ENCODE data around the gene PALD1.

The PALD1 gene

DNA sequence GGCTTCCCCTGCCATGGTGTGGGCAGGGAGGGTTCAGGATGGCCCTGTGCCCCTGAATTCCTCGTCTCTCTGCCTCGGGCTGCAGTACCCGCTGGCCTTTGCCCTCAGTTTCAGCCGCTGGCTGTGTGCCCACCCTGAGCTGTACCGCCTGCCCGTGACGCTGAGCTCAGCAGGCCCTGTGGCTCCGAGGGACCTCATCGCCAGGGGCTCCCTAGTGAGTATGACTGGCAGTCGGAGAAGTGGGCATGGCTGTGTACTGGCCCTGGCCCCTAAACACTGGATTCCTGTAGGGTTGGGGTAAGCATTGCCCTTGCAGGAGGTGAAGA, 59.6 kb downstream of the PALD1 start:
- DNase-seq: no peak

DNA sequence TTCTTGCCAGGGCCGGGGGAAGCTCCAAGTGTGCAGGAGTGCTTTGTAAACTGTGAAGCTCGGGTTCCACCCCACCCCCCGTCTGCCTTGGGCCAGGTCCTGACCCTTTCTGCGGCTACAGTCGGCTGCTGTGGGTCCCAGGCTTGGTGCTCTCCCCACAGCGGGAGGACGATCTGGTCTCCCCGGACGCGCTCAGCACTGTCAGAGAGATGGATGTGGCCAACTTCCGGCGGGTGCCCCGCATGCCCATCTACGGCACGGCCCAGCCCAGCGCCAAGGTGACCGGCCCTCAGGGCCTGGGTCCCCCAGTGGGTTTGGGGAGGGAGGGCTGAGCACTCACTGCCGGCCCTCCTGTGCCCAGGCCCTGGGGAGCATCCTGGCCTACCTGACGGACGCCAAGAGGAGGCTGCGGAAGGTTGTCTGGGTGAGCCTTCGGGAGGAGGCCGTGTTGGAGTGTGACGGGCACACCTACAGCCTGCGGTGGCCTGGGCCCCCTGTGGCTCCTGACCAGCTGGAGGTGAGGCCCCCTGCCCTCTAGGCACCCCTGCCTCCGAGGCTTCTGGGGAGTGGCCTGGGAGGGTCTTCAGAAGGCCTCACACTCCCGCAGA, 60.3 kb downstream of the PALD1 start:
- DNase-seq: no peak

DNA sequence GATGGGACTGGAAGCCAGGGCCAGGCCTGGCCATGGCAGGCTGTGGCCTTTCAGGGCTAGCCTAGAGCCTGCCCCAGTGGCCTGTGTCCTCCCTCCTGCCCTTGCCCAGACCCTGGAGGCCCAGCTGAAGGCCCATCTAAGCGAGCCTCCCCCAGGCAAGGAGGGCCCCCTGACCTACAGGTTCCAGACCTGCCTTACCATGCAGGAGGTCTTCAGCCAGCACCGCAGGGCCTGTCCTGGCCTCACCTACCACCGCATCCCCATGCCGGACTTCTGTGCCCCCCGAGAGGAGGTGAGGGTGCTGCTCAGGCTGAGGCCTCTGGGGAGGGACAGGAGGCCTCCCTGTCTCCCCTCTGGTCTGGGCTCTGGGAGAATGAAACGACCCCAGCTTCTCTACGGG, 60.9 kb downstream of the PALD1 start:
- no peak for DNase-seq

DNA sequence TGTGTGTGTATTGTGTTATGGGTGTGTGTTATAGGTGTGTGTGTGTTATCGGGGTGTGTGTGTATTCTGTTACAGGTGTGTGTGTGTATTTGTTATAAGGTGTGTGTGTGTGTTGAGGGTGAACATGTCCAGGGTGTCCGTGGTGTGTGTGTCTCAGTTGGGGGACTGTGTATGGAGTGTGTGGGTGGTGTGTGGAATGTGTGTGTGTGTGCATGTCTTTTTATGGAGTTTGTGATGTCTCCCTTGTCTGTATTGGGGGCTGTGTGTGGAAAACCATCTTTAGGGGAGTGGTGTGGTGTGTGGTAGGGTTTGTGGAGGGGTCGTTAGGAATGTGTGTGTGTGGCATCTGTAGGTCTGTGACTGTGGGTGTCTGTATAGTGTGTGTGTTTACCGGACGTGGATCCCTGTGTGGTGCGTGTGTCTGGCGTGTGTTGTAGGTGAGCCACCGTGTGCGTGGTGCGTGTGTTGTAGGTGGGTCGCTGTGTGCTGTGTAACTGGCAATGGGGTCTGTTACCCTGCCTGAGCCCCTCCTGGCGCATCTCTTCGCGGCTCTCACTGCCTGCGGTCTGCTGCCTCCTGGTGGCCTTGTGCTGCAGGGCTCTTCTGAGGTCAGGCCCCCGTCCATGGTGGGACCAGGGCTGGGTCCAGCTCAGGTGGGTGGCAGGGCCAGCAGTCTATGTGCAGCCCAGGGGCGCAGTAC, 61.7 kb downstream of the PALD1 start:
- no peak for DNase-seq

DNA sequence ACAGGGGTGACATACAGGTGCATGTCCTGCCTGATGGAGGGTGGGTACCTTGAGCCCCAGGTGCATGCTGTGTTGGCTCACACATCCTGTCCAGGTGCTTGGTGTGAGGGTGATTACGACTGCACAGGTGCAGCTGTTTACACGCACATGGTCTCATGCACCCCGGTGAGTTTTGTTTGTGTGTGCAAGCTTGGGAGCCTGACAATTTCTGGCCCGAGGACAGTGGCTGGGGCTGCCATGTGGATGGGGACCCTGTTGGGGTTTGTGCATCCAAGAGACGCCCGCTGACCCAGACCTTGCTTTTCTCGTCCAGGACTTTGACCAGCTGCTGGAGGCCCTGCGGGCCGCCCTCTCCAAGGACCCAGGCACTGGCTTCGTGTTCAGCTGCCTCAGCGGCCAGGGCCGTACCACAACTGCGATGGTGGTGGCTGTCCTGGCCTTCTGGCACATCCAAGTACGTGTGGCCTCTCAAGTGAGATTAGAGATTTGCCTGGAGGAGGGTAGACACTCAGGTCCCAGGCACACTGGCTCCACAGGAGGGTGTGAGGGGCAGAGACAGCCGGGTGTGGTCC, 62.3 kb downstream of the PALD1 start:
- no peak for DNase-seq

DNA sequence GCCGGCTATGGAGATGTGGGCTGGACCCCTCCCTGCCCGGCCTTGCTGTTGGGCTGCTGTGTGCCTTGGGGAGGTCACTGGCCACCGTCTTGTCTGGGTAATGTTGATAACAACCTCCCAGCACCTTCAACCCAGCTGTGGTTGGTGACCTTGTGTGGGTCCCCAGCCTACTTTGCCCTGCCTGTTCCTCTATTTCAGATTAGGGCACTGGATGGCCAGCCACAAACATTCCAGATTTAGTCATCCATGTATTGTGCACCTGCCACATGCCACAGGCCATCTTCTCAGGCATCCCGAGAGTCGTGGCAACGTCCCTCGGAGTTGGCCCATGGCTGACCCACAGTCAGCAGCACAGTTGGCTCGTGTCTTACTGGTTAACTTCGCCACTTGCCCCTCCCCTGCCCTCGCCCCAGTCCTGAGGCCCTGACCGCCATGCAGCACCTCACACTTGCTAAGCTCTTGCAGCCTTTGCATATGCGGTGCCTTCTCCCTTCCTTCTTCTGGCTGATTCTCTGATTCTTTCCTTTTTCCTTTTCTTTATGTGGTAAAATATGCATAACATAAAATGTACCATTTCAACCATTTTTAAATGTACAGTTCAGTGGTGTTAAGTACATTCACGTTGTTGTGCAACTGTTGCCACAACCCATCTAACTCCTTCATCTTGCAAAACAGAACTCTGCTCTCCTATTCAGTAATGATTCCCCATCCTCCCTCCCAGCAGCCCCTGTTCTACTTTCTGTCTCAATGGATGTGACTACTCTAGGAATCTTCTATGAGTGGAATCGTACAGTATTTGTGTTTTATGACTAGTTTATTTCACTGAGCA, 63.4 kb downstream of the PALD1 start:
- DNase-seq: no peak

DNA sequence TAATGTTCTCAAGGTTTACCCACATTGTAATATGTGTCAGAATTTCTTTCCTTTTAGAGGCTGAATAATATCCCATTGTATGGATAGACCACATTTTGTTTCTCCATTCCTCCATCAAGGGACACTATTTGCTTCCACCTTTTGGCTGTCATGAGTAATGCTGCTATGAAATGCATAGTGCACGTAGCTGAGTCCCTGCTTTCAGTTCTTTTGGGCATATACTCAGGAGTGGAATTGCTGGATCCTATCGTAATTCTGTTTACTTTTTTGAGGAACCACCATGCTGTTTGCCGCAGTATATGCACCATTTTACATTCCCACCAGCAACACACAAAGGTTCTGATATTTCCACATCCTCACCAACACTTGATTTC, 64.0 kb downstream of the PALD1 start:
- DNase-seq: no peak

DNA sequence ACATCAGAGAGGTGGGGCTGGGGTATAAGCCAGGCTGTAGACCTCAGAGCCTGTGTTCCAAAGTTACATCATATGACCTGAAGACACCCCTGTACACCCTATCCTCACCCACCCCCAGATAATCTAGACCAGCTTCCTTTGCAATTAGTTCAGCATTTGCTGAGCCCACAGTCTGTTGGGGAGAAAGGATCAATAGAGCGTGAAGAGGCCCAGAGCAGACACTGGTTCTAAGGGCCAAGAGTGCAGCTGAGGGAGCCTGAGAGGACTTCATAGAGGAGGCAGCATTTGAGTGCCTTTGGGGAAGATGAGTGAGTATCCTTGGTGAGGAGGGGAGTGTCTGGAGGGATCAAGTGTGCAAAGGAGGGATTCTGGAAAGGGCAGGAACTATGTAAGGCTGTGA, 65.3 kb downstream of the PALD1 start:
- DNase-seq: no peak

DNA sequence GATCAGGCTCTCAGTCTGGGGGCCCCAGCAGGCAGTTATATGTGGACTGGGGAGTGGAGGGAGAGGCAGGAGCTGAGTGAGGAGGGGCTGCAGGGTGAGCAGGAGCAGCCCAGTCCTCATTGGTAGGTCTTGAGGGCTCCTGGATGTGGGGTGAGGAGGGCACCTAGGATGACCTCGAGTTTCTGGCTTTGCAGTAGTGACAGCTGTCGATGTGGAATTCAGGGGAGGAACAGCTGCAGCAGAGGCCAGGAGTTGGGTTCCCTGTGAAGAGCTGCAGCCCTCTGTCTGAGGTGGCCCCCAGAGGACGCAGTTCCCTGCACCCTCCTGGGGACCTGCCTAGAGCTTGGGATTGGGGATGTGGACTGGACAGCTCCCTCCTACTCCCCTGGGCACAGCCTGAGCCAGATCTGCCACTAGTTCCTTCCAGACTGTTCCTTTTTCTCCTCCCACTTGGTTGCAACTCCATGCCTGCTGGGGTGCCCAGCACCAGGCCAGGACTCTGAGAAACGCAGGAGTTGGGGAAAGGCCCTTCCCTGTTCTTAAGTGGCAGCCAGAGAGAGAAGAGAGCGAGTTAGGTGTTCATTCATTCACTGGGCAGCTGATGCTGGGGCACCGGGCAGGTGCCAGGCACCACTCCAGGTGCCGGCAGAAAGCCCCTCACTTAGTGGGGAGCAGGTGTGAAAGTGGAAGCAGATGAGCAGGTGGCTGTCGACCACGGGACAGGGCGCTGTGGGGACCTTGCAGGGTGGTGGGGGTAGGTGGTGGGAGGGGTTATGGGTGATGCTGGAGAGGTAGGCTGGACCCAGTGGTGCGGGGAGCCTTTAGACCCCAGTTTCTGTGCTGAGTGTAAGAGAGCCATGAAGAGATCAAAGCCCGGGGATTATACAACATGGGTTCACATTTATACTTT, 66.1 kb downstream of the PALD1 start:
- no peak for DNase-seq

DNA sequence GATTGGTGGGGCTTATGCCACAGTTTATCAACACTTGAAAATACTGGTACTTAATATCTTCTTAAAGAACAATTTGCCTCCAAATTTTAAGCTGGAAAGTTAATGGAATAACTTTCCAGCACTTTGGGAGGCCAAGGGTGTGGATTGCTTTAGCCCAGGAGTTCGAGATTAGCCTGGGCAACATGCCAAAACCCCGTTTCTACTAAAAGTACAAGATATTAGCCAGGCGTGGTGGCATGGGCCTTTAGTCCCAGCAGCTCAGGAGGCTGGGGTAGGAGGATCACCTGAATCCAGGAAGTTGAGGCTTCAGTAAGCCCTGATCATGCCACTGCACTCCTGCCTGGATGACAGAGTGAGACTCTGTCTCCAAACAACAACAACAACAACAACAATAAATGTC, 68.0 kb downstream of the PALD1 start:
- no peak for DNase-seq

DNA sequence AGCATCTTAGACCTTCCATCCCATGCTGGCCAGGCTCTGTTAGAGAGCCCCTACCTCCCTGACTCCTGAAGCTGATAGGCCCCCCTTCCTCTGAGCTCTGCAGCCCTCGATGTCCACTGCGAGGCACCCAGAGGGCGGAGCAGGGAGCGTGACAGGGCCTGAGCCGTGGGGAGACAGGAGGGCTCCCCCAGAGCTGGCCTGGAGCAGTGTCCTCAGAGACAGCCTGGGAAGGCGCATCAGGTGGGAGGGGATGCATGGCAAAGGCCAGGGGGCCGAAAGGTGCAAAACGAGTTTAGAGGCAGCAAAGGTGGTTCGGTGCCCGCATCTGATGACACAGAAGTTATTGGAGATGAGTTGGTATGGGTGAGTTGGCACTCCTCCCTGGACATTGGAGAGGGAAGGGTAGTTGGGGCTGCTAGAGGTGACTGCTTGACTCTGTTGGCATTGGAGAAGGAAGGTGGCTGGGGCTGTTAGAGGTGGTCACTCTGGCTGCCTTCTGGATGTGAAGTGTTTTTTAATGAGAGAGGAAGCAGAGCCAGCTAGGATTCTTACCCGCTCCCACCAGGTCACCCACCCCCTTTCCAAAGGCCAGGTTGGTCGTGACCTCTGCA, 70.9 kb downstream of the PALD1 start:
- no peak for DNase-seq

DNA sequence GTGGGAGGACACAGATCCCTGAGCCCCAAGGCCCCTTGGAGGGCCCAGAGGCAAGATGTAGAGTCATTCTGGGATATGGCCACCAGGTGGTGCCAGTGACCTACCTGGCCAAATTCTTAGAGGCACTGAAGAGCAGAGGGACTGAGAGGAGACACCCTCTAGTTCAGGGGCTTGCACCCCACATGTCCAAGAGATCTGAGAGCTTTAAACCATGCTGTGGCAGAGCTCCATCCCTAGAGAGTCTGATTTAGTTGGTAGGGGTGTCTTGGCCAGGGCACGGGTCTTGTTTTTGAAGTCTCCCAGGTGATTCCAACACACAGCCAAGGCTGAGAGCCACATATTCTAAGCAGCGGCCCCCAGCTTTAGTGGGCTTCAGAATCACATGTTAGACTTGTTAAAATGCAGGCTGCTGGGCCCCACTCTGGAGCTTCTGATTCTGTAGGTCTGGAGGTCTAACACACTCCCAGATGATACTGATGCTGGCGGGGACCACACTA, 71.4 kb downstream of the PALD1 start:
- DNase-seq: peak; percentile 88

DNA sequence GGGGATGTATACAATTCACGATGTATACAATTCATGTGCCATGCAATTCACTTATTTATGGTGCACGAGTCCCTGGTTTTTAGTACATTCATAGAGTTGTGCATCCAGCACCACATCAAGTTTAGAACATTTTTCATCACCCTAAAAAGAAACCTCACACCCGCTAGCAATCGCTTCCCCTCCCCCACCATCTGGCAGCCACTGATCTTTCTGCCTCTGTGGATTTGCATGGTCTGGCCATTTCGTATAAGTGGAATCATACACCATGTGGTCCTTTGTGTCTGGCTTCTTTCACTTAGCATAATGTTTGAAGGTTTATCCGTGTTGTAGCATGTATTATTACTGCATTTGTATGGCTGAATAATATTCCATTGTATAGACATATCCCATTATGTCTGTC, 71.9 kb downstream of the PALD1 start:
- DNase-seq: no peak

DNA sequence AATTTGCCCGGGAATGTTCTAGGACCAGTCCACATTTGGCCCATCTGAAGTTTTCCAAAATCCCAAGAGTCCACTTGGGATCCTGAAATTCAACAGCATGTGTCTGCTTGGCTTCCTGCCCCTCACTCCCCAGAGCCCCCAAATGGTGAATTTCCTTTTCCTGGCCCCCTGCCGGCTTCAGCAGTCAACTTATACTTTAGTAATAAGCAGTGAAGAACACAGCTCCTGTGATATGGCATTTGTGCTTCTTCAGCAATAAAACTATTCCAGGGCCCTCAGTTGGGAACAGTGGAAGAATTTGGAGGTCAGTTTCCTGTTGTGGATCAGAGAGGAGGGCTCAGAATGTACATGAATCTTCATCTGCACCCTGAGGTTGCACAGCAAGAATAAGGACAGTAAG, 72.9 kb downstream of the PALD1 start:
- DNase-seq: no peak

DNA sequence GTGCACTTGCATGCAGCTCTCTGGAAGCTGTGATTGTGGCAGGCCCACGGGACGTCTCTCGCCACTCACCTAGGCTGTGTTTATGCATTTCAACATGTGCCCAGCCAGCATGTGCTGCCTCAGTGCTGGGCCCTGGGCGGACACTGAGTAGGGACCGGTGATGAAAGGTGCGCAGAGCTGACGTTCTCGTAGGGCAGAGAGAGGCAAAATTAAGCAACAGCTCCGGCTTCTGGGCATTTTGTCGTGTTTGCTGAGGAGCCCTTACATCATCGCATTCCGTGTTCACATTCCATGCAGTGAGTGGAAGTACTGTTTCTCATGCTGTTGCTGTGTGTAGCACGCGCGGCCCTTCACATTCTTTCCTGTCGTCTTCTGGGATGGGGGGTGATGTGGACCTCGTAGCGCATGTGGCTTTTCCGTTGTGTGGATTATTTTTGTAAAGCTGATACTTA, 73.4 kb downstream of the PALD1 start:
- DNase-seq: no peak

DNA sequence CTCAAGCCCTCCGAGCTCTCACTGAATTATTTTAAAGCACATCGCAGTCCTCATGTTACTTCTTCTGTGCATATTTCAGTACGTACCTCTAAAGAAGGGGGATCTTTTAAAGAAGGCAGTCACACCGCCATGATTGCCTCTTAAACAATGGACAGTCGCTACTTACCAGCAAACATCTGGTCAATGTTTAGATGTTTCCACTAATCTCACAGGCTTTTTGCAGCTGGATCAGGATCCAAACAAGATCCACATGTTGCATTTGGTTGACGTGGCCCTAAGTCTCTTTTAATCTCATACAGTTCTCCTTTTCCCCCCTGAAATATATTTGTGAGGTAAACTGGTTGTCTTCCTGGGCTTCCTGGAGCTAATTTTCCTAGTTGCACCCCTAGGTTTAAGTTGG, 74.0 kb downstream of the PALD1 start:
- no peak for DNase-seq

DNA sequence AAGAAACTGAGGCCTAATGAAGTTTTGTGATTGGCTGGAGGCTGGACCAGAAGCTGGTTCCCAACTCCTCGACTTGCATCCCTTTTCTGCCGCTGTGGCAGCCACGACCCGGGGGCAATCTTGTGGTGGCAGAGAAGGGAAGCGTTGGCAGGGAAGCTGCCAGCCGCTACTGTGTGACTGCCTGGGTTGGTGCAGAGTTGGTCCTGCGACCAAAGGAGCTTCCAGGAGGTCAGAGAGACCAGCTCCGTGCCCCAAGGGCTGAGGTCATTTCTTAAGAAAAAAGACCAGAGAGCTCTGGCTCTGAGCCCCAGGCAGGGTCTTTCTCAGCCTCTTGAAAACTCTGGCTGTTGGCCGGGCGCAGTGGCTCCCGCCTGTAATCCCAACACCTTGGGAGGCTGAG, 76.8 kb downstream of the PALD1 start:
- no peak for DNase-seq

DNA sequence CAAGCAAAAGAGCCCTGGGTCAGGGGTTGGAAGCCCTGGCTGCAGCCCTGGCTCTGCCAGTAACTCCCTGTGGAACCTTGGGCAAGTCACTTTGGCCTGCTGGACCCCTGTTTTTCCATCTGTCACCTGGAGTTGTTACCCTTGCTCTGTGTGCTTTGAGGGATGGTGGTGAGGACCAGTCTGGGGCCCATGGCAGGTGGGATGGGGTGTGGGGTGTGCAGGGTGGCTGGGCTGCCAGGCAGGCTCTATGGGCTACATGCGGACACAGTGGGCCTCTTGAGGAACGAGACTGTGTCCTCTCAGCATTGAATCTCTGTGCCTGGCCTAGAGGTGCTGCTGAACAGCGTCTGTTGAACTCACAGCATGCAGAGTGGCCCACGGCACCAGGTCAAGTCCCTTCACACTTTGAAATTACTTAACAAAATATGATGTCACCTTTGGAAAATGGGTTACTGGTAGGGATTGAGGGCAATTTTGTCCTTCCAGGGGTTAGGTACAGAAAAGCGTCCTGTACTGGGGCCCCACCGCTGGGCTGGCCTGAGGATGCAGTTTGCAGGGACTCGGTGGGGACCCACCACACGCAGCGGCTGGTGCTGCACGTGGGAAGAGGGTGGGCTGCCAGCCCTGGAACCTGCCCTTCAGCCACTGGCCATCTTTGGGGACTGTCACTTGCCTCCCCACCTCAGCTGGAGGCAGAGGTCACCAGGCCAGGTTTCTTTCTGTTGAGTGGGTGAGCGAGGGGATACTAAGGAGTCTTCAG, 78.7 kb downstream of the PALD1 start:
- DNase-seq: no peak

DNA sequence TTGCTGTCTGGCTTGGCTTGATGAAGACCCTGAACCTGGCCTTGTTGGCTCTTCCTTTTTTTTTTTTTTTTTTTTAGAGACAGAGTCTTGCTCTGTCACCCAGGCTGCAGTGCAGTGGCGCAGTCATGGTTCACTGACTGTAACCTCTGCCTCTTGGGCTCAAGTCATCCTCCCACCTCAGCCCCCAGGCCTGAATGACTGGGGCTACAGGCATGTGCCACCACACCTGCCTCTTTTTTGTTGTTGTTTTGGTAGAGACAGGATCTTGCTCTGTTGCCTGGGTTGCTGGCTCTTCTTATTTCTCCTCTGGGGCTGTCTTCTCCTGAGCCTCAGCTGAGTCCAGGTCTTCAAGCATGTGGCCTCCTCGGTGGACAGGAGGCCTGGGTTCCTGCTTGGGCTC, 79.3 kb downstream of the PALD1 start:
- no peak for DNase-seq

DNA sequence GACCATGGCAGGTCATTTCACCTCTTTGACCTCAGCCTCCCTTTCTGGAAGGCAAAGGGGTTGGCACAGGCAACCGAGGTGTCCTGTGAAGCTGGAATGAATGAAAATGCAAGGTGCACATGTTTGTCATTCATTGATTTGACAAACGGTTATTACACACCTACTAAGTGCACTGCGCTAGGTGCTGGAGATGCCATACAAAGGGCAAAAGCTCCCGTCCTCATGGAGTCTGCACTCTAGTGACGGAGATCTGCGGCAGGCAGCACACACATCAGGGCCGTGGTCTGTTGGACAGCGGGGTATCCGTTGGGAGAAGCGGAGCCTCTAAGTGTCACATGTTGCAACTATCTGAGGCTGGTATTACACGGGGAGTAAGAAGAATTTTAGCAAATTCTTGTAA, 79.7 kb downstream of the PALD1 start:
- no peak for DNase-seq

Data from activated effector memory CD4-positive, alpha-beta T cell treated with anti-CD3 and anti-CD28 coated beads, Interleukin-2, amount 50 U/mL, for 16 hours (primary cell).